OCI-LY7 (cell line): ENCODE results near the gene SLC25A5.

Experiments
- CTCF ChIP-seq: fragments of 200-600 bp; sonication (generic); conservative IDR thresholded peaks from 2 replicates; pipeline ENCODE4 v1.5.1; 2014; ENCODE audit warnings: mild to moderate bottlenecking, antibody characterized with exemption, low read length, moderate library complexity, mixed read lengths
- EZH2phosphoT487 ChIP-seq: fragments of 200-600 bp; sonication (generic); IDR thresholded peaks from 2 replicates; pipeline ENCODE4 v1.6.1; 2018; ENCODE audit warnings: low read depth, borderline replicate concordance, mild to moderate bottlenecking, mixed run types, antibody characterized with exemption, low read length, moderate library complexity, mixed read lengths

- TF ChIP-seq CTCF (no peak), EZH2phosphoT487 (no peak)
Measured at GRCh38 chrX:119429471-119429870, 38.8 kb upstream of the SLC25A5 start.
